OCI-LY7 (cell line): ENCODE data around the gene SMOC2. TPM values are rescaled to one million over a fixed set of nuclear protein-coding genes. Genes with fewer than 3 reads are reported as not detected.

Experiments used
- BruUV-seq: library from RNA; stranded (reverse); fragments of 400-500 nt; replicated peaks from 2 replicates; lab custom pipeline; 2021; lab: Mats Ljungman, UMichigan
- CTCF ChIA-PET: fragments of 300-600 bp; sonication (Branson Sonifier 250); formaldehyde crosslinking; loops from one replicate; lab custom pipeline; 2022; ENCODE audit warnings: antibody characterized with exemption; ENCODE audit not compliant: unreplicated experiment; lab: Charles Lee
- POLR2A ChIA-PET: fragments of 300-600 bp; sonication (Branson Sonifier 250); formaldehyde crosslinking; loops from one replicate; lab custom pipeline; 2022; ENCODE audit warnings: antibody characterized with exemption; lab: Charles Lee
- DNase-seq: peaks from one replicate; pipeline ENCODE4 v3.0.0-alpha.2; 2015; ENCODE audit warnings: low spot score
- H2AFZ ChIP-seq: fragments of 200-600 bp; sonication (generic), shearing (Covaris generic); 2 replicates; pipeline ENCODE4 v1.6.1; 2014; ENCODE audit warnings: mild to moderate bottlenecking, antibody characterized with exemption, low read length, moderate library complexity
- H3K27ac ChIP-seq: fragments of 200-600 bp; sonication (generic); 2 replicates; pipeline ENCODE4 v1.5.1; 2014; ENCODE audit warnings: mixed run types, low read depth, mild to moderate bottlenecking, moderate library complexity, low read length, inconsistent platforms; ENCODE audit not compliant: poor library complexity, severe bottlenecking
- H3K36me3 ChIP-seq: fragments of 200-600 bp; sonication (generic); 2 replicates; pipeline ENCODE4 v1.6.1; 2014; ENCODE audit warnings: mild to moderate bottlenecking, antibody characterized with exemption, low read length, moderate library complexity, mixed read lengths; ENCODE audit not compliant: insufficient read depth
- H3K4me1 ChIP-seq: fragments of 200-600 bp; sonication (generic); 2 replicates; pipeline ENCODE4 v1.5.1; 2014; ENCODE audit warnings: mild to moderate bottlenecking, low read length; ENCODE audit not compliant: insufficient read depth, poor library complexity, severe bottlenecking
- H3K4me2 ChIP-seq: fragments of 200-600 bp; sonication (generic); 2 replicates; pipeline ENCODE4 v1.6.1; 2014; ENCODE audit warnings: mild to moderate bottlenecking, low read length
- H3K4me3 ChIP-seq: fragments of 200-600 bp; sonication (generic); 2 replicates; pipeline ENCODE4 v1.5.1; 2014; ENCODE audit warnings: mild to moderate bottlenecking, low read depth, low read length; ENCODE audit not compliant: poor library complexity, severe bottlenecking
- H3K79me2 ChIP-seq: fragments of 200-600 bp; sonication (generic); 2 replicates; pipeline ENCODE4 v1.6.1; 2016; ENCODE audit warnings: low read depth, mild to moderate bottlenecking, low read length, moderate library complexity, mixed read lengths; ENCODE audit not compliant: insufficient read depth
- H3K9me2 ChIP-seq: fragments of 200-600 bp; sonication (generic); 2 replicates; pipeline ENCODE4 v1.6.1; 2016; ENCODE audit warnings: mild to moderate bottlenecking, low read length, mixed read lengths; ENCODE audit not compliant: insufficient read depth
- H3K9me3 ChIP-seq: fragments of 200-600 bp; sonication (generic); 2 replicates; pipeline ENCODE4 v1.6.1; 2014; ENCODE audit warnings: mild to moderate bottlenecking, mixed run types, low read length, mixed read lengths
- H4K20me1 ChIP-seq: fragments of 200-600 bp; sonication (generic); 2 replicates; pipeline ENCODE4 v1.6.1; 2014; ENCODE audit warnings: mild to moderate bottlenecking, antibody characterized with exemption, low read length, moderate library complexity, mixed read lengths; ENCODE audit not compliant: insufficient read depth
- CTCF ChIP-seq: fragments of 200-600 bp; sonication (generic); conservative IDR thresholded peaks from 2 replicates; pipeline ENCODE4 v1.5.1; 2014; ENCODE audit warnings: mild to moderate bottlenecking, antibody characterized with exemption, low read length, moderate library complexity, mixed read lengths
- EZH2phosphoT487 ChIP-seq: fragments of 200-600 bp; sonication (generic); IDR thresholded peaks from 2 replicates; pipeline ENCODE4 v1.6.1; 2018; ENCODE audit warnings: low read depth, borderline replicate concordance, mild to moderate bottlenecking, mixed run types, antibody characterized with exemption, low read length, moderate library complexity, mixed read lengths
- intact Hi-C: fragments of 100-400 bp; cut with micrococcal nuclease; formaldehyde crosslinking; loops from one replicate; pipeline ENCODE4 v1.10.0; 2022; ENCODE audit not compliant: unreplicated experiment
- total RNA-seq, 2 experiments: library from RNA; depleted of rRNA in 1 of 2; stranded (reverse); fragments of >200 nt in 1 of 2; shearing (Covaris generic) in 1 of 2; gene quantifications; 2 replicates each; pipeline ENCODE4 v1.2.3, GENCODE V29; 2014 to 2022

SMOC2 gene
- total RNA-seq, 2 experiments from 2014 or later = not detected

- DNase-seq = no peak
- no peak overlapping the region for H3K27ac ChIP-seq
- no peak overlapping the region for H3K4me2 ChIP-seq
- H3K36me3 ChIP-seq = no peaks in the 10 kb centered on the region
- ChIA-PET CTCF (no interaction called here), POLR2A (no interaction called here)
- H3K4me1 ChIP-seq = no peaks in the 10 kb centered on the region
- TF ChIP-seq CTCF (no peak), EZH2phosphoT487 (no peak)
- no peak overlapping the region for H2AFZ ChIP-seq
- no TSS peak for BruUV-seq
- H3K4me3 ChIP-seq = no peak overlapping the region
- H3K9me3 ChIP-seq = no peaks in the 10 kb centered on the region
- no peaks in the 10 kb centered on the region for H3K79me2 ChIP-seq
- H4K20me1 ChIP-seq = no peaks in the 10 kb centered on the region
- intact Hi-C loops = no loop called here
- no peaks in the 10 kb centered on the region for H3K9me2 ChIP-seq
Observed at GRCh38 chr6:168590406-168590805, 149.4 kb downstream of the SMOC2 start.

GRCh38 chr6:168596344-168596743 is 155.4 kb downstream of the SMOC2 start:
- Histone ChIP-seq H3K27ac (no peak overlapping the region), H3K4me1 (no peaks in the 10 kb centered on the region), H4K20me1 (no peaks in the 10 kb centered on the region), H3K4me3 (no peak overlapping the region), H3K9me2 (no peaks in the 10 kb centered on the region), H3K9me3 (no peaks in the 10 kb centered on the region), H3K4me2 (no peak overlapping the region), H3K79me2 (no peaks in the 10 kb centered on the region), H2AFZ (no peak overlapping the region), H3K36me3 (no peaks in the 10 kb centered on the region)
- DNase-seq = no peak
- CTCF ChIA-PET = no interaction called here
- no TSS peak for BruUV-seq
- TF ChIP-seq CTCF (no peak), EZH2phosphoT487 (no peak)
- POLR2A ChIA-PET = no interaction called here
- intact Hi-C loops = no loop called here

GRCh38 chr6:168597471-168597875 is 156.5 kb downstream of the SMOC2 start:
- ChIA-PET CTCF (no interaction called here), POLR2A (no interaction called here)
- Histone ChIP-seq H3K9me3 (no peaks in the 10 kb centered on the region), H3K9me2 (no peaks in the 10 kb centered on the region), H3K36me3 (no peaks in the 10 kb centered on the region), H3K4me2 (no peak overlapping the region), H3K27ac (no peak overlapping the region), H3K4me3 (no peak overlapping the region), H3K4me1 (no peaks in the 10 kb centered on the region), H3K79me2 (no peaks in the 10 kb centered on the region), H2AFZ (no peak overlapping the region), H4K20me1 (no peaks in the 10 kb centered on the region)
- no peak for DNase-seq
- TF ChIP-seq EZH2phosphoT487 = no peak
- TF ChIP-seq CTCF = no peak
- intact Hi-C loops = no loop called here
- BruUV-seq = no TSS peak
